GM12878 (cell line): Measurements from ENCODE around the gene DIAPH3. TPM values are rescaled to one million over a fixed set of nuclear protein-coding genes. Genes with fewer than 3 reads are reported as not detected.

ENCODE experiments used
- ATAC-seq: fragments of 200-7000 bp; cut with Tn5 transposase; 3 replicates; pipeline ENCODE4 v1.9.1; 2020; ENCODE audit warnings: mild to moderate bottlenecking, moderate library complexity
- BruUV-seq: library from RNA; stranded (reverse); fragments of 400-500 nt; replicated peaks from 2 replicates; lab custom pipeline; 2021; lab: Mats Ljungman, UMichigan
- CTCF ChIA-PET: fragments of 300-600 bp; sonication (Branson Sonifier 250); formaldehyde crosslinking; extraction: SDS; loops from one replicate; lab custom pipeline; 2021; ENCODE audit warnings: inconsistent platforms; lab: Yijun Ruan, JAX
- POLR2A ChIA-PET: fragments of 350-600 bp; formaldehyde crosslinking; extraction: SDS; loops from one replicate; lab custom pipeline; 2021; ENCODE audit warnings: inconsistent platforms; lab: Charles Lee
- RAD21 ChIA-PET: fragments of 300-600 bp; sonication (Branson Sonifier 250); formaldehyde crosslinking; loops from one replicate; lab custom pipeline; 2023; ENCODE audit warnings: antibody characterized with exemption; ENCODE audit not compliant: unreplicated experiment; lab: Charles Lee
- SMC1A ChIA-PET: fragments of 300-600 bp; sonication (Branson Sonifier 250); formaldehyde crosslinking; loops from one replicate; lab custom pipeline; 2023; ENCODE audit not compliant: unreplicated experiment, uncharacterized antibody; lab: Charles Lee
- DNase-seq: peaks from one replicate; pipeline ENCODE4 v3.0.0-alpha.2; 2011; ENCODE audit warnings: low read depth, low spot score
- FAIRE-seq: peaks from 3 replicates; lab custom pipeline; 2011; peaks lifted over from hg19 to GRCh38; lab: Jason Lieb, UNC
- H2AFZ ChIP-seq: 2 replicates; pipeline ENCODE4 v1.6.0; 2011; ENCODE audit warnings: low read depth, low read length, control low read depth; ENCODE audit not compliant: control insufficient read depth
- H3K27ac ChIP-seq: 2 replicates; pipeline ENCODE4 v1.5.1; 2011; ENCODE audit warnings: control low read depth; ENCODE audit not compliant: control insufficient read depth, insufficient read depth
- H3K27me3 ChIP-seq, 2 experiments: replicated peaks in 1 of 2; 2 replicates each; pipeline versions ENCODE4 v1.6.0 to v1.6.1; 2011; ENCODE audit warnings: low read length in 1 of 2; ENCODE audit not compliant: control insufficient read depth in 2 of 2, insufficient read depth in 2 of 2
- H3K36me3 ChIP-seq, 2 experiments: 2 replicates each; pipeline ENCODE4 v1.5.1; 2011; ENCODE audit warnings: low read length in 1 of 2; ENCODE audit not compliant: control insufficient read depth in 2 of 2, insufficient read depth in 2 of 2
- H3K4me1 ChIP-seq: 2 replicates; pipeline ENCODE4 v1.6.1; 2011; ENCODE audit warnings: mild to moderate bottlenecking, low read length, moderate library complexity, mixed read lengths; ENCODE audit not compliant: control insufficient read depth, insufficient read depth
- H3K4me2 ChIP-seq: 2 replicates; pipeline ENCODE4 v1.6.0; 2011; ENCODE audit warnings: control low read depth; ENCODE audit not compliant: control insufficient read depth, insufficient read depth
- H3K4me3 ChIP-seq: fragments of 200-600 bp; sonication (generic); 2 replicates; pipeline ENCODE4 v1.5.1; 2016
- H3K79me2 ChIP-seq: 2 replicates; pipeline ENCODE4 v1.6.0; 2011; ENCODE audit warnings: low read length; ENCODE audit not compliant: control insufficient read depth, insufficient read depth
- H3K9ac ChIP-seq: 2 replicates; pipeline ENCODE4 v1.8.0; 2011; ENCODE audit warnings: low read length, control low read depth, mixed read lengths; ENCODE audit not compliant: control insufficient read depth, insufficient read depth
- H3K9me3 ChIP-seq: replicated peaks from 3 replicates; pipeline ENCODE4 v1.5.1; 2011; ENCODE audit warnings: mild to moderate bottlenecking, low read length; ENCODE audit not compliant: control insufficient read depth, insufficient read depth
- H4K20me1 ChIP-seq: 2 replicates; pipeline ENCODE4 v1.6.0; 2011; ENCODE audit not compliant: control insufficient read depth, insufficient read depth
- CHD1 ChIP-seq: IDR thresholded peaks from 2 replicates; pipeline ENCODE4 v1.6.1; 2012; ENCODE audit warnings: low read depth, low read length, improper control_type of control experiment
- RUNX3 ChIP-seq: IDR thresholded peaks from 2 replicates; pipeline ENCODE4 v1.6.1; 2012; ENCODE audit warnings: low read length, inconsistent platforms
- SPI1 ChIP-seq: IDR thresholded peaks from 2 replicates; pipeline ENCODE4 v1.6.1; 2011; ENCODE audit warnings: low read depth, mild to moderate bottlenecking, low read length, moderate library complexity, borderline replicate concordance; ENCODE audit not compliant: insufficient read depth
- WGBS: methylation state at CpG from one replicate; pipeline ENCODE4 v1.1.6; 2016; ENCODE audit warnings: low lambda C conversion rate; ENCODE audit not compliant: insufficient replicate concordance, insufficient coverage; ENCODE audit errors: missing lambda C conversion rate; 5-methylcytosine and 5-hydroxymethylcytosine counted together
- in situ Hi-C: fragments of 300-500 bp; cut with MboI; formaldehyde crosslinking; loops from 9 replicates; pipeline ENCODE4 v1.14.3; 2018; ENCODE audit warnings: mixed read lengths
- intact Hi-C: fragments of 100-400 bp; cut with micrococcal nuclease; formaldehyde crosslinking; loops from one replicate; pipeline ENCODE4 v1.14.2; 2022; ENCODE audit not compliant: unreplicated experiment
- polyA plus RNA-seq, 11 experiments: library from polyadenylated mRNA; depleted of rRNA in 4 of 11; unstranded in 6 of 11; stranded (reverse) in 5 of 11; fragments of >200 nt; fragmentation: Nextera tagmentation in 4 of 11; fragmentation: Illumina TruSeq in 1 of 11; extraction: Ambion mirVana in 4 of 11; extraction: Trizol in 1 of 11; gene quantifications; 1 replicate in 1 of 11; 2 replicates in 10 of 11; pipeline versions ENCODE4 v1.2.1 to v1.2.3, GENCODE V29; 2011 to 2016; ENCODE audit warnings: inconsistent platforms in 2 of 11, missing spikeins in 2 of 11, low read depth in 1 of 11
- total RNA-seq, 4 experiments: library from RNA; depleted of rRNA in 3 of 4; stranded (reverse); fragments of >200 nt in 3 of 4; fragmentation: Illumina TruSeq in 1 of 4; extraction: Trizol in 1 of 4; gene quantifications; 2 replicates each; pipeline versions ENCODE4 v1.2.1 to v1.2.3, GENCODE V29; 2013 to 2021
- TF ChIP-seq, protein P1 (sequence below), 3 experiments: IDR thresholded peaks in 2 of 3; conservative IDR thresholded peaks in 1 of 3; 2 replicates each; pipeline ENCODE4 v1.5.1; 2011; ENCODE audit warnings: low read depth in 3 of 3, low read length in 3 of 3, mild to moderate bottlenecking in 3 of 3, control low read depth in 2 of 3, moderate library complexity in 2 of 3, inconsistent platforms in 1 of 3, mixed read lengths in 1 of 3; ENCODE audit not compliant: control insufficient read depth in 2 of 3, insufficient read depth in 1 of 3; ENCODE audit errors: extremely low read depth in 1 of 3
- TF ChIP-seq, protein P2 (sequence below): fragments of 150-350 bp; IDR thresholded peaks from 2 replicates; pipeline ENCODE4 v1.6.1; 2016; ENCODE audit warnings: low read depth, low read length

Gene DIAPH3
- total and polyA plus RNA-seq, 10 of the 15 experiments (the other 5 are each of a cell fraction or from before 2014, with no cell fraction given) = 10.1 to 25.2 (median 15.4) TPM

DNA sequence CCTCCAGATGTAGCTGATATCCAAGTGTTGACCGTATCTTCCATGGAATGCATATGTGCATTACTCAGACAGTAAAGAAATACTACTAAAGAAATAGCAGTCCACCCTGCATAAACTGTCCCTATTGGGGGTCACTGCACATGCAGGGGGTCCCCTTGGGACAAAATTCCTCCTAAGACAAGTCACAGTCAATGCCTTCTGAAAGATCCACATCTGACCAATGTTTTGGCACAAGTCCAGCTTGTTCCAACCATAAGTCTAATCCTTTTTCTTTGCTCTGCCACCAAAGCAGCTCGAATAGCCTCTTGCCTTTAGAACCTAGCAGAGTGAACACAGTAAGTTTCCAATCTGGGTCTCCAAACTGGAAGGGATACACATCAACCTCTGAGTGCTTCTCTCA, 87.9 kb downstream of the DIAPH3 start:
- no peak for FAIRE-seq
- 97% methylated on average over 2 of the region's 2 CpGs for whole genome bisulfite sequencing

DNA sequence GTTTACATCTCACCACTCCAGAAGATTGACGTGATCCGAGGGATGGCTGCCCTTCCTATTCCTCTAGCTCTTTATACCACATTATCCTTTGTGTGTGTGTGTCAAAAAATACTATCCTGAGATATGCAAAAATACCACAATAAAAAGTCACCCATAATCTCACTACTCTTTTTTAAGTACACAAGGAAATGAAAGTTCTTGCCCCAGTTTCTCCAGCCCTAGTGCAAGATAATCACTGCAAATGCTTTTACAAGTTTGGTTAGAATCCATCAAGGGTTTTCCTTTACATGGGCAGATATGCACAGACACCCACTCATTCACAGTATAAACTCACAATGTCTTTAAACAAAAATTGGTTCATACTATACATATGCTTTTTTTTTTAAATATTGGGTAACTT, 89.3 kb downstream of the DIAPH3 start:
- POLR2A ChIA-PET = no interaction called here
- 80% methylated on average over 2 of the region's 2 CpGs for WGBS
- H3K4me3 ChIP-seq = no peak overlapping the region

More for the DNA sequence above, 87.9 kb downstream of the DIAPH3 start:
- H3K9ac ChIP-seq = no peak overlapping the region
- H3K9me3 ChIP-seq = no peaks in the 10 kb centered on the region; the same call in 2 of the 3 replicates
- ChIA-PET SMC1A (no interaction called here), CTCF (no interaction called here), POLR2A (no interaction called here), RAD21 (no interaction called here)
- ATAC-seq = no peak
- no peak overlapping the region for H3K27ac ChIP-seq
- H3K4me2 ChIP-seq = no peak overlapping the region
- no peaks in the 10 kb centered on the region for H4K20me1 ChIP-seq
- H3K4me3 ChIP-seq = no peak overlapping the region
- intact Hi-C loops = no loop called here
- in situ Hi-C loops = no loop called here
- H3K79me2 ChIP-seq = no peaks in the 10 kb centered on the region
- DNase-seq = no peak
- no peak overlapping the region for H2AFZ ChIP-seq
- TF ChIP-seq, protein P1, sequence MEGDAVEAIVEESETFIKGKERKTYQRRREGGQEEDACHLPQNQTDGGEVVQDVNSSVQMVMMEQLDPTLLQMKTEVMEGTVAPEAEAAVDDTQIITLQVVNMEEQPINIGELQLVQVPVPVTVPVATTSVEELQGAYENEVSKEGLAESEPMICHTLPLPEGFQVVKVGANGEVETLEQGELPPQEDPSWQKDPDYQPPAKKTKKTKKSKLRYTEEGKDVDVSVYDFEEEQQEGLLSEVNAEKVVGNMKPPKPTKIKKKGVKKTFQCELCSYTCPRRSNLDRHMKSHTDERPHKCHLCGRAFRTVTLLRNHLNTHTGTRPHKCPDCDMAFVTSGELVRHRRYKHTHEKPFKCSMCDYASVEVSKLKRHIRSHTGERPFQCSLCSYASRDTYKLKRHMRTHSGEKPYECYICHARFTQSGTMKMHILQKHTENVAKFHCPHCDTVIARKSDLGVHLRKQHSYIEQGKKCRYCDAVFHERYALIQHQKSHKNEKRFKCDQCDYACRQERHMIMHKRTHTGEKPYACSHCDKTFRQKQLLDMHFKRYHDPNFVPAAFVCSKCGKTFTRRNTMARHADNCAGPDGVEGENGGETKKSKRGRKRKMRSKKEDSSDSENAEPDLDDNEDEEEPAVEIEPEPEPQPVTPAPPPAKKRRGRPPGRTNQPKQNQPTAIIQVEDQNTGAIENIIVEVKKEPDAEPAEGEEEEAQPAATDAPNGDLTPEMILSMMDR (IDR thresholded peaks at IDR 0.05 in 2 of 3, conservative IDR thresholded peaks at IDR 0.05 in 1 of 3; ENCODE audit: control insufficient read depth in 2 of 3, extremely low read depth in 1 of 3, insufficient read depth in 1 of 3, low read depth in 3 of 3, low read length in 3 of 3) = no peak
- no peak for TF ChIP-seq CHD1
- no peaks in the 10 kb centered on the region for H3K27me3 ChIP-seq
- H3K36me3 ChIP-seq = no peaks in the 10 kb centered on the region
- BruUV-seq = no TSS peak
- no peaks in the 10 kb centered on the region for H3K4me1 ChIP-seq

More for the DNA sequence above, 89.3 kb downstream of the DIAPH3 start:
- FAIRE-seq = peak; percentile 7
- Histone ChIP-seq H3K4me2 (peak overlapping the region; percentile 20; the same call in 1 of the 2 replicates), H3K4me1 (no peaks in the 10 kb centered on the region), H2AFZ (no peak overlapping the region), H3K9ac (no peak overlapping the region), H4K20me1 (no peaks in the 10 kb centered on the region), H3K27ac (no peak overlapping the region), H3K36me3 (no peaks in the 10 kb centered on the region), H3K27me3 (no peaks in the 10 kb centered on the region), H3K79me2 (no peaks in the 10 kb centered on the region), H3K9me3 (no peaks in the 10 kb centered on the region; the same call in 2 of the 3 replicates)
- BruUV-seq = no TSS peak
- ChIA-PET SMC1A (interaction anchor here (0.6 to 1.6 kb wide), 2 partner anchors 10 to 59 kb away, joined by 3 to 6 read pairs; no protein-coding TSS in a partner anchor), CTCF (no interaction called here), RAD21 (no interaction called here)
- TF ChIP-seq SPI1 (peak; percentile 32; the same call in 1 of the 2 replicates), RUNX3 (peak; percentile 24; the same call in 1 of the 2 replicates)
- TF ChIP-seq, protein P2, sequence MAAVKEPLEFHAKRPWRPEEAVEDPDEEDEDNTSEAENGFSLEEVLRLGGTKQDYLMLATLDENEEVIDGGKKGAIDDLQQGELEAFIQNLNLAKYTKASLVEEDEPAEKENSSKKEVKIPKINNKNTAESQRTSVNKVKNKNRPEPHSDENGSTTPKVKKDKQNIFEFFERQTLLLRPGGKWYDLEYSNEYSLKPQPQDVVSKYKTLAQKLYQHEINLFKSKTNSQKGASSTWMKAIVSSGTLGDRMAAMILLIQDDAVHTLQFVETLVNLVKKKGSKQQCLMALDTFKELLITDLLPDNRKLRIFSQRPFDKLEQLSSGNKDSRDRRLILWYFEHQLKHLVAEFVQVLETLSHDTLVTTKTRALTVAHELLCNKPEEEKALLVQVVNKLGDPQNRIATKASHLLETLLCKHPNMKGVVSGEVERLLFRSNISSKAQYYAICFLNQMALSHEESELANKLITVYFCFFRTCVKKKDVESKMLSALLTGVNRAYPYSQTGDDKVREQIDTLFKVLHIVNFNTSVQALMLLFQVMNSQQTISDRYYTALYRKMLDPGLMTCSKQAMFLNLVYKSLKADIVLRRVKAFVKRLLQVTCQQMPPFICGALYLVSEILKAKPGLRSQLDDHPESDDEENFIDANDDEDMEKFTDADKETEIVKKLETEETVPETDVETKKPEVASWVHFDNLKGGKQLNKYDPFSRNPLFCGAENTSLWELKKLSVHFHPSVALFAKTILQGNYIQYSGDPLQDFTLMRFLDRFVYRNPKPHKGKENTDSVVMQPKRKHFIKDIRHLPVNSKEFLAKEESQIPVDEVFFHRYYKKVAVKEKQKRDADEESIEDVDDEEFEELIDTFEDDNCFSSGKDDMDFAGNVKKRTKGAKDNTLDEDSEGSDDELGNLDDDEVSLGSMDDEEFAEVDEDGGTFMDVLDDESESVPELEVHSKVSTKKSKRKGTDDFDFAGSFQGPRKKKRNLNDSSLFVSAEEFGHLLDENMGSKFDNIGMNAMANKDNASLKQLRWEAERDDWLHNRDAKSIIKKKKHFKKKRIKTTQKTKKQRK = no peak
- ATAC-seq = peak; percentile 43
- in situ Hi-C loops (no loop called here), intact Hi-C loops (no loop called here)
- peak; percentile 9 for DNase-seq
